HEK293 (cell line): ENCODE data around the gene HSPB8.

ENCODE experiments used
- CTCF ChIP-seq: fragments of 450-650 bp; formaldehyde crosslinking; IDR thresholded peaks from 2 replicates; pipeline ENCODE4 v1.5.1; 2016; ENCODE audit warnings: missing biosample characterization, missing genetic modification characterization
- EGR2 ChIP-seq: fragments of 450-650 bp; formaldehyde crosslinking; IDR thresholded peaks from 2 replicates; pipeline ENCODE4 v1.5.1; 2016; ENCODE audit warnings: low read depth, missing biosample characterization, missing genetic modification characterization
- GLI4 ChIP-seq: fragments of 450-650 bp; formaldehyde crosslinking; IDR thresholded peaks from 2 replicates; pipeline ENCODE4 v1.5.1; 2016; ENCODE audit warnings: missing biosample characterization, missing genetic modification characterization
- KLF7 ChIP-seq: fragments of 450-650 bp; formaldehyde crosslinking; IDR thresholded peaks from 2 replicates; pipeline ENCODE4 v1.5.1; 2016; ENCODE audit warnings: missing biosample characterization, missing genetic modification characterization, borderline replicate concordance
- KLF9 ChIP-seq: fragments of 450-650 bp; formaldehyde crosslinking; IDR thresholded peaks from 2 replicates; pipeline ENCODE4 v1.5.1; 2016; ENCODE audit warnings: missing biosample characterization, missing genetic modification characterization, low read depth
- MYNN ChIP-seq: fragments of 450-650 bp; formaldehyde crosslinking; IDR thresholded peaks from 2 replicates; pipeline ENCODE4 v1.5.1; 2016; ENCODE audit warnings: missing biosample characterization, missing genetic modification characterization, borderline replicate concordance
- PRDM10 ChIP-seq: fragments of 450-650 bp; formaldehyde crosslinking; IDR thresholded peaks from 2 replicates; pipeline ENCODE4 v1.5.1; 2016; ENCODE audit warnings: missing biosample characterization, missing genetic modification characterization
- SALL2 ChIP-seq: fragments of 450-650 bp; formaldehyde crosslinking; IDR thresholded peaks from 2 replicates; pipeline ENCODE4 v1.5.0; 2017; ENCODE audit warnings: missing biosample characterization, mild to moderate bottlenecking, missing genetic modification characterization, borderline replicate concordance
- SETDB1 ChIP-seq: IDR thresholded peaks from one replicate; pipeline ENCODE4 v1.6.1; 2017; ENCODE audit warnings: mild to moderate bottlenecking, low read length, moderate library complexity, mixed read lengths; ENCODE audit not compliant: insufficient read length
- YY1 ChIP-seq: fragments of 450-650 bp; formaldehyde crosslinking; IDR thresholded peaks from 2 replicates; pipeline ENCODE4 v1.5.1; 2018; ENCODE audit warnings: missing biosample characterization, missing genetic modification characterization
- YY2 ChIP-seq: fragments of 450-650 bp; formaldehyde crosslinking; IDR thresholded peaks from 2 replicates; pipeline ENCODE4 v1.5.1; 2016; ENCODE audit warnings: missing biosample characterization, missing genetic modification characterization
- ZBTB1 ChIP-seq: fragments of 450-650 bp; formaldehyde crosslinking; IDR thresholded peaks from 2 replicates; pipeline ENCODE4 v1.5.1; 2016; ENCODE audit warnings: missing biosample characterization, missing genetic modification characterization
- ZNF133 ChIP-seq: fragments of 450-650 bp; formaldehyde crosslinking; IDR thresholded peaks from 2 replicates; pipeline ENCODE4 v1.5.1; 2016; ENCODE audit warnings: missing biosample characterization, missing genetic modification characterization
- ZNF16 ChIP-seq: fragments of 450-650 bp; formaldehyde crosslinking; IDR thresholded peaks from 2 replicates; pipeline ENCODE4 v1.5.1; 2016; ENCODE audit warnings: low read depth, missing biosample characterization, missing genetic modification characterization
- ZNF169 ChIP-seq: fragments of 450-650 bp; formaldehyde crosslinking; IDR thresholded peaks from 2 replicates; pipeline ENCODE4 v1.5.1; 2016; ENCODE audit warnings: missing biosample characterization, missing genetic modification characterization
- ZNF221 ChIP-seq: fragments of 450-650 bp; formaldehyde crosslinking; IDR thresholded peaks from 2 replicates; pipeline ENCODE4 v1.5.1; 2017; ENCODE audit warnings: missing biosample characterization, missing genetic modification characterization, borderline replicate concordance
- ZNF239 ChIP-seq: fragments of 450-650 bp; formaldehyde crosslinking; IDR thresholded peaks from 2 replicates; pipeline ENCODE4 v1.5.1; 2016; ENCODE audit warnings: missing biosample characterization, missing genetic modification characterization
- ZNF24 ChIP-seq: fragments of 450-650 bp; formaldehyde crosslinking; IDR thresholded peaks from 2 replicates; pipeline ENCODE4 v1.5.1; 2016; ENCODE audit warnings: missing biosample characterization, missing genetic modification characterization
- ZNF362 ChIP-seq: fragments of 450-650 bp; formaldehyde crosslinking; IDR thresholded peaks from 2 replicates; pipeline ENCODE4 v1.5.1; 2016; ENCODE audit warnings: missing biosample characterization, missing genetic modification characterization
- ZNF394 ChIP-seq: fragments of 450-650 bp; formaldehyde crosslinking; IDR thresholded peaks from 2 replicates; pipeline ENCODE4 v1.5.1; 2016; ENCODE audit warnings: missing biosample characterization, missing genetic modification characterization, mild to moderate bottlenecking, moderate library complexity, borderline replicate concordance
- ZNF404 ChIP-seq: fragments of 450-650 bp; formaldehyde crosslinking; IDR thresholded peaks from 2 replicates; pipeline ENCODE4 v1.5.1; 2017; ENCODE audit warnings: missing biosample characterization, missing genetic modification characterization
- ZNF48 ChIP-seq: fragments of 450-650 bp; formaldehyde crosslinking; IDR thresholded peaks from 2 replicates; pipeline ENCODE4 v1.5.1; 2016; ENCODE audit warnings: missing biosample characterization, missing genetic modification characterization
- ZNF501 ChIP-seq: fragments of 450-650 bp; formaldehyde crosslinking; IDR thresholded peaks from 2 replicates; pipeline ENCODE4 v1.5.1; 2016; ENCODE audit warnings: missing biosample characterization, missing genetic modification characterization
- ZNF510 ChIP-seq: fragments of 450-650 bp; formaldehyde crosslinking; IDR thresholded peaks from 2 replicates; pipeline ENCODE4 v1.5.1; 2018; ENCODE audit warnings: mild to moderate bottlenecking, missing genetic modification characterization, missing biosample characterization; ENCODE audit not compliant: insufficient replicate concordance
- ZNF548 ChIP-seq: fragments of 450-650 bp; formaldehyde crosslinking; IDR thresholded peaks from 2 replicates; pipeline ENCODE4 v1.5.1; 2016; ENCODE audit warnings: missing biosample characterization, missing genetic modification characterization
- ZNF549 ChIP-seq: fragments of 450-650 bp; IDR thresholded peaks from 2 replicates; pipeline ENCODE4 v1.5.1; 2018; ENCODE audit warnings: missing biosample characterization, missing genetic modification characterization, mild to moderate bottlenecking, inconsistent platforms, moderate library complexity
- ZNF629 ChIP-seq: fragments of 450-650 bp; formaldehyde crosslinking; IDR thresholded peaks from 2 replicates; pipeline ENCODE4 v1.5.1; 2017; ENCODE audit warnings: missing biosample characterization, missing genetic modification characterization
- ZNF776 ChIP-seq: fragments of 450-650 bp; formaldehyde crosslinking; IDR thresholded peaks from 2 replicates; pipeline ENCODE4 v1.5.0; 2017; ENCODE audit warnings: missing biosample characterization, missing genetic modification characterization, borderline replicate concordance
- TF ChIP-seq, protein P1 (sequence below): fragments of 450-650 bp; formaldehyde crosslinking; IDR thresholded peaks from 2 replicates; pipeline ENCODE4 v1.5.1; 2016; ENCODE audit warnings: missing biosample characterization, missing genetic modification characterization
- TF ChIP-seq, protein P2 (sequence below): fragments of 450-650 bp; formaldehyde crosslinking; IDR thresholded peaks from 2 replicates; pipeline ENCODE4 v1.5.1; 2016; ENCODE audit warnings: missing biosample characterization, missing genetic modification characterization

HSPB8 gene

DNA sequence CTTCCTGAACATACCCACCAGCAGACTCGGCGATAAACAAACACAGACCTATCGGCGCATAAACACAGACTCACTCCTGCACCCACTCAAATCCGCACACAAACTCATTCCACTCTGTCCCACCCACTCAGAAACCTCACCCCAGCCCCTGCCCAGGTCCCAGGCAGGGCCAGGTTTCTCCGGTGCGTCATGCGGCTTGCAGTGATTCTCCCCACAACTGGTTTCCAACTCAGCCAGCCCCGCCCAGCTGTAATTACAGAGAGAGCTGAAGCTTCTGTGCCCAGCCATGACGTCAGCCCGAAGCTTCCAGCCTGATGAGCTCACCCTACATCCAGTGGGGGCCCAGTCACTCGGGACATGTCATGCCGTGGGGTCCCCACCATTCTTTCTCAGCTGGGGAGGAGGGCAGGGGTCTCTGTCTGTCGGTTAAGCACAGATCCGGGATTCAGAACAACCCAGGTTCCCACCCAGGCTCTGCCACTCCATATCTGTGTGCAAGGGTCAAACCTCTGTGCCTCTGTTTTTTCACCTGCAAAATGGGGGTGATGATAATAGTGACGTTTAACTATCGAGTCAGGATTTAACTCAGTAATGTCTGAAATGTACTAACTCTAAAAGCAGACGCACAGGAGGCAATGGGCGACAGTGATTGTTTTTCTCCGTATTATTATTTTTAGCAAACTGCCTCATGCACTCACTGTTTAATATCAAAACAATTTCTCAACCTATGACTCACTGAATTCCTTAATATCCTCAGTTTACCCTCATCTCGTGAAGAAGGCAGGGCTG is 2.3 kb upstream of the HSPB8 start (continued):
- TF ChIP-seq CTCF (tag by site-specific recombination): no peak
- no peak for TF ChIP-seq YY2
- no peak for TF ChIP-seq GLI4 (tag by site-specific recombination)
- TF ChIP-seq ZNF24 (tag by site-specific recombination): no peak
- TF ChIP-seq MYNN (tag by site-specific recombination): no peak
- TF ChIP-seq KLF9: no peak
- TF ChIP-seq, protein P1, sequence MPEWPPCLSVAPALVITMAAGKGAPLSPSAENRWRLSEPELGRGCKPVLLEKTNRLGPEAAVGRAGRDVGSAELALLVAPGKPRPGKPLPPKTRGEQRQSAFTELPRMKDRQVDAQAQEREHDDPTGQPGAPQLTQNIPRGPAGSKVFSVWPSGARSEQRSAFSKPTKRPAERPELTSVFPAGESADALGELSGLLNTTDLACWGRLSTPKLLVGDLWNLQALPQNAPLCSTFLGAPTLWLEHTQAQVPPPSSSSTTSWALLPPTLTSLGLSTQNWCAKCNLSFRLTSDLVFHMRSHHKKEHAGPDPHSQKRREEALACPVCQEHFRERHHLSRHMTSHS (tag by site-specific recombination): no peak
- TF ChIP-seq ZNF394 (tag by site-specific recombination): no peak
- peak; percentile 91 for TF ChIP-seq PRDM10
- TF ChIP-seq ZNF16 (tag by site-specific recombination): no peak
- TF ChIP-seq ZNF362 (tag by site-specific recombination): no peak
- TF ChIP-seq ZNF776 (tag by site-specific recombination): no peak
- no peak for TF ChIP-seq ZNF501
- no peak for TF ChIP-seq ZNF221 (tag by site-specific recombination)
- TF ChIP-seq ZNF548 (tag by site-specific recombination): no peak
- no peak for TF ChIP-seq ZBTB1 (tag by site-specific recombination)
- no peak for TF ChIP-seq KLF7
- TF ChIP-seq ZNF510 (tag by site-specific recombination): no peak
- no peak for TF ChIP-seq ZNF239 (tag by site-specific recombination)
- no peak for TF ChIP-seq ZNF48 (tag by site-specific recombination)
- TF ChIP-seq ZNF404 (tag by site-specific recombination): no peak
- TF ChIP-seq ZNF629: peak; percentile 99
- TF ChIP-seq EGR2 (tag by site-specific recombination): peak; percentile 89
- no peak for TF ChIP-seq ZNF169 (tag by site-specific recombination)
- no peak for TF ChIP-seq ZNF549
- TF ChIP-seq YY1: no peak
- TF ChIP-seq ZNF133 (tag by site-specific recombination): no peak
- no peak for TF ChIP-seq SALL2 (tag by site-specific recombination)
- TF ChIP-seq, protein P2, sequence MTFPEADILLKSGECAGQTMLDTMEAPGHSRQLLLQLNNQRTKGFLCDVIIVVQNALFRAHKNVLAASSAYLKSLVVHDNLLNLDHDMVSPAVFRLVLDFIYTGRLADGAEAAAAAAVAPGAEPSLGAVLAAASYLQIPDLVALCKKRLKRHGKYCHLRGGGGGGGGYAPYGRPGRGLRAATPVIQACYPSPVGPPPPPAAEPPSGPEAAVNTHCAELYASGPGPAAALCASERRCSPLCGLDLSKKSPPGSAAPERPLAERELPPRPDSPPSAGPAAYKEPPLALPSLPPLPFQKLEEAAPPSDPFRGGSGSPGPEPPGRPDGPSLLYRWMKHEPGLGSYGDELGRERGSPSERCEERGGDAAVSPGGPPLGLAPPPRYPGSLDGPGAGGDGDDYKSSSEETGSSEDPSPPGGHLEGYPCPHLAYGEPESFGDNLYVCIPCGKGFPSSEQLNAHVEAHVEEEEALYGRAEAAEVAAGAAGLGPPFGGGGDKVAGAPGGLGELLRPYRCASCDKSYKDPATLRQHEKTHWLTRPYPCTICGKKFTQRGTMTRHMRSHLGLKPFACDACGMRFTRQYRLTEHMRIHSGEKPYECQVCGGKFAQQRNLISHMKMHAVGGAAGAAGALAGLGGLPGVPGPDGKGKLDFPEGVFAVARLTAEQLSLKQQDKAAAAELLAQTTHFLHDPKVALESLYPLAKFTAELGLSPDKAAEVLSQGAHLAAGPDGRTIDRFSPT (tag by site-specific recombination): peak; percentile 93
- no peak for TF ChIP-seq SETDB1
